Spleen (tissue), 7 donors: Measurements from ENCODE around the gene KRT40.

Experiments used
- POLR2AphosphoS5 ChIP-seq, 3 donors: sonication (generic); formaldehyde crosslinking; IDR thresholded peaks; one replicate each; pipeline ENCODE4 v1.5.1; 2017; ENCODE audit warnings: antibody characterized with exemption in 3 of 3
- TF ChIP-seq, protein P1 (sequence below), 11 experiments: fragments of 200-600 bp in 7 of 11; fragments of 450-650 bp in 4 of 11; sonication (generic) in 4 of 11; IDR thresholded peaks in 8 of 11; conservative IDR thresholded peaks in 3 of 11; 1 replicate in 7 of 11; 2 replicates in 4 of 11; pipeline versions ENCODE4 v1.4.0 to v1.8.0; 2016 to 2021; ENCODE audit warnings: antibody characterized with exemption in 11 of 11, inconsistent platforms in 4 of 11, mild to moderate bottlenecking in 1 of 11
- donor health status: DM: no; HTN: no; CAD: no; lungs with moderate emphysema.
- donor health status: DM: no; HTN: no; CAD: no.
- donor health status: DM: no; HTN: no; CAD: no.

DNA sequence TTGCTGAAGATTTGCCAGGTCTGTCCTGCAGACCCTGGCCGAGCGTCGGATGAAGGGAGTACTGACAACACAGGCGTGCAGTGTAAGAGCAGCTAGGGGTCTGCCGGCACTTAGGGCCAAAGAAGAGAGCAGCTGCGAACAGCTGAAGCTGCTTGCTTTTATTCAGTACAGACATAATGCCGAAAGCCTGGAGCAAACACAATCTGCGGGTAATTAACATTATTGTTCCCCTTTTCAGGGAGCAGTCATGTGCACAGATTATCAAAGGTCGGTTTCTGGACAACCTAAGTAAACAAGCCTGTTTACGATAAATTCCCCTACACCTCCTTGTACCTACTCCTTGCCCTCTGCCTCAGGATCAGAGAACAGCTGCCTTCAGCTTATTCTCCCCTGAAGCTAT, 34.7 kb downstream of the KRT40 start:
- TF ChIP-seq, protein P1, sequence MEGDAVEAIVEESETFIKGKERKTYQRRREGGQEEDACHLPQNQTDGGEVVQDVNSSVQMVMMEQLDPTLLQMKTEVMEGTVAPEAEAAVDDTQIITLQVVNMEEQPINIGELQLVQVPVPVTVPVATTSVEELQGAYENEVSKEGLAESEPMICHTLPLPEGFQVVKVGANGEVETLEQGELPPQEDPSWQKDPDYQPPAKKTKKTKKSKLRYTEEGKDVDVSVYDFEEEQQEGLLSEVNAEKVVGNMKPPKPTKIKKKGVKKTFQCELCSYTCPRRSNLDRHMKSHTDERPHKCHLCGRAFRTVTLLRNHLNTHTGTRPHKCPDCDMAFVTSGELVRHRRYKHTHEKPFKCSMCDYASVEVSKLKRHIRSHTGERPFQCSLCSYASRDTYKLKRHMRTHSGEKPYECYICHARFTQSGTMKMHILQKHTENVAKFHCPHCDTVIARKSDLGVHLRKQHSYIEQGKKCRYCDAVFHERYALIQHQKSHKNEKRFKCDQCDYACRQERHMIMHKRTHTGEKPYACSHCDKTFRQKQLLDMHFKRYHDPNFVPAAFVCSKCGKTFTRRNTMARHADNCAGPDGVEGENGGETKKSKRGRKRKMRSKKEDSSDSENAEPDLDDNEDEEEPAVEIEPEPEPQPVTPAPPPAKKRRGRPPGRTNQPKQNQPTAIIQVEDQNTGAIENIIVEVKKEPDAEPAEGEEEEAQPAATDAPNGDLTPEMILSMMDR (IDR thresholded peaks at IDR 0.05 in 8 of 11, conservative IDR thresholded peaks at IDR 0.05 in 3 of 11): no peak
- TF ChIP-seq POLR2AphosphoS5 (IDR thresholded peaks at IDR 0.05): no peak
